HL-60 (cell line): Measurements from ENCODE around the gene GRID2.

ENCODE experiments used
- CTCF ChIP-seq: IDR thresholded peaks from one replicate; pipeline ENCODE4 v1.5.1; 2011; ENCODE audit warnings: low read length, control low read depth, inconsistent platforms; ENCODE audit not compliant: insufficient read depth
- GABPA ChIP-seq: IDR thresholded peaks from 2 replicates; pipeline ENCODE4 v1.6.1; 2012; ENCODE audit warnings: low read depth

GRCh38 chr4:92497141-92497540 is 193.4 kb downstream of the GRID2 start:
- no peak for TF ChIP-seq CTCF
- TF ChIP-seq GABPA, result no peak
